Neural crest cell (in vitro differentiated cells): ENCODE measurements around the gene PRTFDC1. TPM values are rescaled to one million over a fixed set of nuclear protein-coding genes. Genes with fewer than 3 reads are reported as not detected.

Source experiments
- DNase-seq: peaks from one replicate; pipeline ENCODE4 v3.0.0; 2021; ENCODE audit warnings: low read depth, mixed read lengths, low spot score
- H3K27ac Mint-ChIP-seq: one replicate; pipeline ENCODE4 v1.8.0; 2021; ENCODE audit warnings: mild to moderate bottlenecking, mixed read lengths; ENCODE audit not compliant: unreplicated experiment
- H3K27me3 Mint-ChIP-seq: 2 replicates; pipeline ENCODE4 v1.8.0; 2021; ENCODE audit warnings: low read depth, mild to moderate bottlenecking, mixed read lengths
- H3K36me3 Mint-ChIP-seq: 2 replicates; pipeline ENCODE4 v1.8.0; 2021; ENCODE audit warnings: low read depth, mild to moderate bottlenecking, mixed read lengths
- H3K4me1 Mint-ChIP-seq: 2 replicates; pipeline ENCODE4 v1.8.0; 2021; ENCODE audit warnings: mixed read lengths
- H3K4me3 Mint-ChIP-seq: one replicate; pipeline ENCODE4 v1.8.0; 2021; ENCODE audit warnings: mild to moderate bottlenecking, mixed read lengths
- H3K9me3 Mint-ChIP-seq: 2 replicates; pipeline ENCODE4 v1.8.0; 2021; ENCODE audit warnings: mixed read lengths
- total RNA-seq: library from RNA; stranded (reverse); gene quantifications from 2 replicates; pipeline ENCODE4 v1.2.1, GENCODE V29; 2021
- TF ChIP-seq, protein P1 (sequence below): fragments of 200-600 bp; sonication (generic); conservative IDR thresholded peaks from 2 replicates; pipeline ENCODE4 v1.5.0; 2021; ENCODE audit warnings: antibody characterized with exemption, mild to moderate bottlenecking

PRTFDC1 gene
- total RNA-seq, 1 donor from 2014 or later: 26.7 TPM

DNA sequence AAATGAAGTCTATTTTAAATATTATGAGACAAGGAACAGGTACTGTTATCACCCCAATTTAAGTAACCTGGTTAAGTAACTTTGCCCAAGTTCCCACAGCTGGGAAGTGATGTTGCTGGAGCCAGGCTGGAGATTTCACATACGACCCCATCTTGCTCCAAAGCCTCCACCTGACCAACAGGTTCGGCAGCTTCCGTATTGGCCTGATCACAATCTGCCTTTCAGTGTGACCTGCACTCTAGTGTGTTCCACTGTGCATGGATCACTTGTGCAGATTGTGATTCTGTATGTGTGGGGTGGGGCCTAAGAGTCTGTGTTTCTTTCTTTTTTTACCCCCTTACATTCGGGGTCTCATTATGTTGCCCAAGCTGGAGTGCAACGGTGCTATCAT lies 66.1 kb downstream of the PRTFDC1 start:
- Mint-ChIP-seq H3K36me3 (peaks cover 5% of the 10 kb centered on the region), H3K27ac (no peak overlapping the region), H3K4me3 (no peak overlapping the region), H3K27me3 (no peaks in the 10 kb centered on the region), H3K9me3 (peaks cover 3% of the 10 kb centered on the region), H3K4me1 (peaks cover 12% of the 10 kb centered on the region)
- TF ChIP-seq, protein P1, sequence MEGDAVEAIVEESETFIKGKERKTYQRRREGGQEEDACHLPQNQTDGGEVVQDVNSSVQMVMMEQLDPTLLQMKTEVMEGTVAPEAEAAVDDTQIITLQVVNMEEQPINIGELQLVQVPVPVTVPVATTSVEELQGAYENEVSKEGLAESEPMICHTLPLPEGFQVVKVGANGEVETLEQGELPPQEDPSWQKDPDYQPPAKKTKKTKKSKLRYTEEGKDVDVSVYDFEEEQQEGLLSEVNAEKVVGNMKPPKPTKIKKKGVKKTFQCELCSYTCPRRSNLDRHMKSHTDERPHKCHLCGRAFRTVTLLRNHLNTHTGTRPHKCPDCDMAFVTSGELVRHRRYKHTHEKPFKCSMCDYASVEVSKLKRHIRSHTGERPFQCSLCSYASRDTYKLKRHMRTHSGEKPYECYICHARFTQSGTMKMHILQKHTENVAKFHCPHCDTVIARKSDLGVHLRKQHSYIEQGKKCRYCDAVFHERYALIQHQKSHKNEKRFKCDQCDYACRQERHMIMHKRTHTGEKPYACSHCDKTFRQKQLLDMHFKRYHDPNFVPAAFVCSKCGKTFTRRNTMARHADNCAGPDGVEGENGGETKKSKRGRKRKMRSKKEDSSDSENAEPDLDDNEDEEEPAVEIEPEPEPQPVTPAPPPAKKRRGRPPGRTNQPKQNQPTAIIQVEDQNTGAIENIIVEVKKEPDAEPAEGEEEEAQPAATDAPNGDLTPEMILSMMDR: no peak
- no peak for DNase-seq

DNA sequence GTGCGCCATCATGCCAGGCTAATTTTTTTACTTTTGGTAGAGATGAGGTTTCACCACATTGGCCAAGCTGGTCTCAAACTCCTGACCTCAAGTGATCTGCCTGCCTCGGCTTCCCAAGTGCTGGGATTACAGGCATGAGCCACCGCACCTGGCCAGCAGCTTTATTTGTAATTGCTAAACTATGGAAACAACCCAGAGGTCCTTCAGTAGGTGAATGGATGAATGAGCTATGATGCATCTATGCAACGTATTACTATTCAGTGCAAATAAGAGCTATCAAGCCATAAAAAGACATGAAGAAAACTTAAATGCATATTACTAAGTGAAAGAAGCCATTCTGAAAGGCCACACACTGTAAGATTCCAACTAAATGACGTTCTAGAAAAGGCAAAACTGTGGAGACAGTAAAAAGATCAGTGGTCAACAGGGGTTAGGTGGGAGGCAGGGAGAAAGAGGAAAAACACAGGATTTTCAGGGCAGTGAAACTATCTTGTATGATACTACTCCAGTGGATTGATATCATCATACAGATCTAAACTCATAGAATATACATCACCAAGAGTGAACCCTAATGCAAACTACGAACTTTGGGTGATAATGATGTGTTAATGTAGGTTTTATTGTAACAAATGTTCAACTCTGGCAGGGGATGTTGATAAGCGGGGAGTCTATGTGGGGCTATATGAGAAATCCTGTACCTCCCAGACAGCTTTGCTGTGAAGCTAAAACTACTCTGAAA lies 66.7 kb downstream of the PRTFDC1 start:
- H3K4me3 Mint-ChIP-seq: no peak overlapping the region
- peaks cover 4% of the 10 kb centered on the region for H3K9me3 Mint-ChIP-seq
- peaks cover 5% of the 10 kb centered on the region for H3K36me3 Mint-ChIP-seq
- peaks cover 12% of the 10 kb centered on the region for H3K4me1 Mint-ChIP-seq
- H3K27ac Mint-ChIP-seq: no peak overlapping the region
- TF ChIP-seq, protein P1: no peak
- no peak for DNase-seq
- no peaks in the 10 kb centered on the region for H3K27me3 Mint-ChIP-seq

DNA sequence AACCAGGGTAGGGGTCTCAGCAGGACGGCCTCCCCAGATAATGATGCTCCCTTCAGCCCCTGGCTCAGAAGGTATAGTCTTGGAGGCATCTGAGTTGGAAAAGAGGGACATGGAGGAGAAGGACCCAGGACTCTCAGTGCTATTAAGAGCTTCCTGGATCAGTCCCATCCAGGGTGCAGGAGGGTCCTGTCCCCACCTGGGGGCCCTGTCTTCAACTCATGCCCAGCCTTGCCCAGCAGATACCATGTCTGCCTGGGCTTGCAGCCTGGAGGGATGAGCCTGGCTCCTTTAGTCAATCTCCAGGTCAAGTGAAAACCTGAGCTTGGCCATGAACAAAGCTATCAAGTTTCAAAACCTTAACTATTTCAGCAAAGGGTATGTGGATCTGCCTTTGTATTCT lies 67.6 kb downstream of the PRTFDC1 start:
- H3K36me3 Mint-ChIP-seq: peaks cover 5% of the 10 kb centered on the region
- H3K4me1 Mint-ChIP-seq: peaks cover 14% of the 10 kb centered on the region
- H3K9me3 Mint-ChIP-seq: peaks cover 4% of the 10 kb centered on the region
- TF ChIP-seq, protein P1: no peak
- no peak for DNase-seq
- H3K4me3 Mint-ChIP-seq: no peak overlapping the region
- H3K27me3 Mint-ChIP-seq: no peaks in the 10 kb centered on the region
- H3K27ac Mint-ChIP-seq: no peak overlapping the region

DNA sequence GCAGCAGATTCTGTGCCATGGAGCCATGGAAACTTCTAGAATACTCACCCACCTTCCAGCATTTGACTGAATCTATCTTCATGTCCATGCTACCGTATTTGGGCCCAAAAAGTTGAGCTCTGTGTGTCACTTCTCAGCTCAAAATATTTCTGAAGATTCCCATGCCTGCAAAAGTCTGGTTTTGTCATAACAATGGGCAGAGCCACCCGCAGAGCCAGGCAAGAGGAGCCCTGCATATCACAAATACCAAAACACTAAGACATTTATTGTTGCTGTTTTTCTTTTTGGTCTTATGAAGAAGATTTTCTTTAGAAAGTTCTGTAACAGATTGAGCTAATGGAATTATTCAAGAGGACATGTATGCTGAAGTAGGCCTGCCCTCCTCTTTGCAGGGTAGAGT lies 68.1 kb downstream of the PRTFDC1 start:
- Mint-ChIP-seq H3K4me3 (no peak overlapping the region), H3K27me3 (no peaks in the 10 kb centered on the region), H3K4me1 (peaks cover 18% of the 10 kb centered on the region), H3K9me3 (peaks cover 4% of the 10 kb centered on the region), H3K27ac (no peak overlapping the region), H3K36me3 (peaks cover 5% of the 10 kb centered on the region)
- no peak for DNase-seq
- TF ChIP-seq, protein P1: no peak

DNA sequence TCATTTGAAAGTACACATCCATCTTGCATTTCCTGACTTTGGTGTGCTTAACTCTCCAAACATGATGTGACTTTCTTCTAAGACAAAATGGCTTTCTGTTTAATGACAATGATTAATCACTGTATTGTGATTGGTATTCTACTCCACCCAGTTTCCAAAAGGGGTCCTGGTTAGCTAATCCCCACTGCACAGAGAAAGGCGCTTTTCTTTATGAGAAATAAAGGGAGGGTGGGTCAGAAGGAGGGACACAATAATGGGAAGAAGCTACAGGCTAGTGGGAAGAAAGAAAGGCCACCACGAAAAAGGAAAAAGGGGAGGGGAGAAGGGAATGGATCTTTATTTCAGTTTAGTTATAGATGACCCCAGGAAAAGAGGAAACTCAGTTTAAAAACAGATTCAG lies 69.2 kb downstream of the PRTFDC1 start:
- H3K4me3 Mint-ChIP-seq: no peak overlapping the region
- DNase-seq: no peak
- H3K9me3 Mint-ChIP-seq: peaks cover 4% of the 10 kb centered on the region
- peaks cover 5% of the 10 kb centered on the region for H3K36me3 Mint-ChIP-seq
- H3K4me1 Mint-ChIP-seq: peaks cover 27% of the 10 kb centered on the region
- H3K27me3 Mint-ChIP-seq: no peaks in the 10 kb centered on the region
- TF ChIP-seq, protein P1: no peak
- H3K27ac Mint-ChIP-seq: peak overlapping the region; percentile 24
